WTC11 (cell line): Measurements from ENCODE around the gene SIM2. TPM values are rescaled to one million over a fixed set of nuclear protein-coding genes. Genes with fewer than 3 reads are reported as not detected.

Experiments
- ATAC-seq: fragments of 200-7000 bp; cut with Tn5 transposase; 2 replicates; pipeline ENCODE4 v1.10.0; 2021; ENCODE audit warnings: mild to moderate bottlenecking, moderate library complexity
- CTCF ChIA-PET: fragments of 300-600 bp; sonication (Branson Sonifier 250); formaldehyde crosslinking; loops from one replicate; lab custom pipeline; 2021; ENCODE audit warnings: antibody characterized with exemption; lab: Charles Lee
- POLR2A ChIA-PET: fragments of 350-600 bp; sonication (Branson Sonifier 250); formaldehyde crosslinking; loops from one replicate; lab custom pipeline; 2021; ENCODE audit warnings: antibody characterized with exemption; lab: Charles Lee
- DNase-seq: peaks from one replicate; pipeline ENCODE4 v3.0.0; 2021; ENCODE audit warnings: low spot score
- H3K27ac Mint-ChIP-seq: 2 replicates; pipeline ENCODE4 v1.8.0; 2021; ENCODE audit warnings: mixed read lengths
- H3K27me3 Mint-ChIP-seq: 2 replicates; pipeline ENCODE4 v1.8.0; 2021; ENCODE audit warnings: low read depth, mild to moderate bottlenecking, moderate library complexity, mixed read lengths
- H3K36me3 Mint-ChIP-seq: 2 replicates; pipeline ENCODE4 v1.8.0; 2021; ENCODE audit warnings: mixed read lengths
- H3K4me1 Mint-ChIP-seq: 2 replicates; pipeline ENCODE4 v1.8.0; 2022; ENCODE audit warnings: mixed read lengths
- H3K4me3 Mint-ChIP-seq: 2 replicates; pipeline ENCODE4 v1.8.0; 2021; ENCODE audit warnings: mild to moderate bottlenecking, moderate library complexity, mixed read lengths
- H3K9me3 Mint-ChIP-seq: 2 replicates; pipeline ENCODE4 v1.8.0; 2021; ENCODE audit warnings: mixed read lengths
- ATF1 ChIP-seq: sonication (generic); formaldehyde crosslinking; IDR thresholded peaks from 2 replicates; pipeline ENCODE4 v1.8.1; 2023; ENCODE audit warnings: mild to moderate bottlenecking, moderate library complexity, missing genetic modification reagents
- ATF6 ChIP-seq: sonication (generic); formaldehyde crosslinking; IDR thresholded peaks from 2 replicates; pipeline ENCODE4 v1.8.1; 2023; ENCODE audit warnings: mild to moderate bottlenecking, missing genetic modification reagents
- CDX4 ChIP-seq: fragments of 250-450 bp; sonication (Bioruptor Pico); IDR thresholded peaks from 2 replicates; pipeline ENCODE4 v1.9.0; 2021; ENCODE audit warnings: moderate library complexity, mild to moderate bottlenecking, inconsistent platforms, borderline replicate concordance
- CREB1 ChIP-seq: sonication (generic); formaldehyde crosslinking; IDR thresholded peaks from 2 replicates; pipeline ENCODE4 v1.8.0; 2023; ENCODE audit warnings: mild to moderate bottlenecking, missing genetic modification reagents
- ETV6 ChIP-seq: sonication (generic); formaldehyde crosslinking; IDR thresholded peaks from 2 replicates; pipeline ENCODE4 v1.8.1; 2022; ENCODE audit warnings: mild to moderate bottlenecking, missing genetic modification reagents
- FOXJ3 ChIP-seq: sonication (generic); formaldehyde crosslinking; IDR thresholded peaks from 2 replicates; pipeline ENCODE4 v1.9.0; 2021; ENCODE audit warnings: missing genetic modification reagents, mild to moderate bottlenecking, borderline replicate concordance
- GABPB1 ChIP-seq: sonication (generic); formaldehyde crosslinking; IDR thresholded peaks from 2 replicates; pipeline ENCODE4 v1.8.1; 2023; ENCODE audit warnings: mild to moderate bottlenecking, missing genetic modification reagents
- HMGA2 ChIP-seq: fragments of 250-450 bp; sonication (Bioruptor Pico); IDR thresholded peaks from 2 replicates; pipeline ENCODE4 v1.4.0; 2021; ENCODE audit warnings: mild to moderate bottlenecking, moderate library complexity
- MXD4 ChIP-seq: fragments of 250-450 bp; sonication (Bioruptor Pico); IDR thresholded peaks from 2 replicates; pipeline ENCODE4 v1.8.0; 2021; ENCODE audit warnings: mild to moderate bottlenecking, moderate library complexity, borderline replicate concordance
- PREB ChIP-seq: sonication (generic); formaldehyde crosslinking; IDR thresholded peaks from 2 replicates; pipeline ENCODE4 v1.8.1; 2022; ENCODE audit warnings: mild to moderate bottlenecking, missing genetic modification reagents, moderate library complexity, borderline replicate concordance
- RELA ChIP-seq: sonication (generic); formaldehyde crosslinking; IDR thresholded peaks from 2 replicates; pipeline ENCODE4 v1.8.1; 2022; ENCODE audit warnings: missing genetic modification reagents, mild to moderate bottlenecking, borderline replicate concordance
- SMAD4 ChIP-seq: sonication (generic); formaldehyde crosslinking; IDR thresholded peaks from 2 replicates; pipeline ENCODE4 v1.8.0; 2022; ENCODE audit warnings: mild to moderate bottlenecking, missing genetic modification reagents
- SP1 ChIP-seq: sonication (generic); formaldehyde crosslinking; conservative IDR thresholded peaks from 2 replicates; pipeline ENCODE4 v1.8.1; 2022; ENCODE audit warnings: missing genetic modification reagents
- ZMAT4 ChIP-seq: fragments of 250-450 bp; sonication (Bioruptor Pico); IDR thresholded peaks from 2 replicates; pipeline ENCODE4 v1.9.0; 2021; ENCODE audit warnings: mild to moderate bottlenecking
- ZNF232 ChIP-seq: sonication (generic); formaldehyde crosslinking; IDR thresholded peaks from 2 replicates; pipeline ENCODE4 v1.8.0; 2022; ENCODE audit warnings: mild to moderate bottlenecking, missing genetic modification reagents
- total RNA-seq: library from RNA; stranded (reverse); gene quantifications from 3 replicates; pipeline ENCODE4 v1.2.3, GENCODE V29; 2021
- TF ChIP-seq, protein P1 (sequence below): fragments of 250-450 bp; sonication (Bioruptor Pico); IDR thresholded peaks from 2 replicates; pipeline ENCODE4 v2.1.2; 2022; ENCODE audit warnings: mild to moderate bottlenecking, moderate library complexity
- TF ChIP-seq, protein P2 (sequence below): sonication (generic); formaldehyde crosslinking; IDR thresholded peaks from 2 replicates; pipeline ENCODE4 v1.8.1; 2022; ENCODE audit warnings: low read depth, mild to moderate bottlenecking, moderate library complexity, missing genetic modification reagents, borderline replicate concordance
- TF ChIP-seq, protein P3 (sequence below): sonication (generic); formaldehyde crosslinking; IDR thresholded peaks from 2 replicates; pipeline ENCODE4 v1.8.1; 2023; ENCODE audit warnings: mild to moderate bottlenecking, missing genetic modification reagents, moderate library complexity
- TF ChIP-seq, protein P4 (sequence below): fragments of 200-600 bp; IDR thresholded peaks from 2 replicates; pipeline ENCODE4 v1.8.0; 2022; ENCODE audit warnings: antibody characterized with exemption
- TF ChIP-seq, protein P5 (sequence below): sonication (generic); formaldehyde crosslinking; IDR thresholded peaks from 2 replicates; pipeline ENCODE4 v1.8.0; 2022; ENCODE audit warnings: mild to moderate bottlenecking, missing genetic modification reagents

SIM2 gene
- total RNA-seq, 1 experiment from 2014 or later = 0.17 TPM

GRCh38 chr21:36657999-36658398 is 40.9 kb upstream of the SIM2 start:
- no peak overlapping the region for H3K4me3 Mint-ChIP-seq
- no peak overlapping the region for H3K27ac Mint-ChIP-seq
- ATAC-seq (no peak), DNase-seq (no peak)
- ChIA-PET CTCF (interaction anchor here (0.5 to 1.3 kb wide), 5 partner anchors 11 to 128 kb away, joined by 3 to 11 read pairs (median 3); no protein-coding TSS in a partner anchor), POLR2A (no interaction called here)
- H3K4me1 Mint-ChIP-seq = peaks cover 3% of the 10 kb centered on the region
- H3K9me3 Mint-ChIP-seq = no peaks in the 10 kb centered on the region; the same call in 1 of the 2 replicates
- no peaks in the 10 kb centered on the region; the same call in 1 of the 2 replicates for H3K27me3 Mint-ChIP-seq
- TF ChIP-seq HMGA2 (CRISPR knock-in tag) = peak; percentile 98
- no peak for TF ChIP-seq CDX4 (CRISPR knock-in tag)
- H3K36me3 Mint-ChIP-seq = no peaks in the 10 kb centered on the region

- H3K4me3 Mint-ChIP-seq = no peak overlapping the region
- POLR2A ChIA-PET = interaction anchor here (1.1 kb wide), 1 partner anchor 11 kb away, joined by 3 read pairs; no protein-coding TSS in a partner anchor
- CTCF ChIA-PET = interaction anchor here (0.7 to 1.3 kb wide), 4 partner anchors 12 to 44 kb away, joined by 3 to 8 read pairs (median 4); partner anchors contain the start of gene SIM2
- no peak overlapping the region for H3K27ac Mint-ChIP-seq
- ATAC-seq (no peak), DNase-seq (no peak)
- peaks cover 3% of the 10 kb centered on the region for H3K27me3 Mint-ChIP-seq
- no peaks in the 10 kb centered on the region for H3K36me3 Mint-ChIP-seq
- no peaks in the 10 kb centered on the region; the same call in 1 of the 2 replicates for H3K9me3 Mint-ChIP-seq
- peaks cover 7% of the 10 kb centered on the region for H3K4me1 Mint-ChIP-seq
- TF ChIP-seq CREB1 (no peak), ATF1 (CRISPR knock-in tag) (no peak), SMAD4 (CRISPR knock-in tag) (no peak), FOXJ3 (CRISPR knock-in tag) (no peak), MXD4 (CRISPR knock-in tag) (no peak), ZMAT4 (CRISPR knock-in tag) (no peak), ETV6 (CRISPR knock-in tag) (no peak), PREB (CRISPR knock-in tag) (no peak), GABPB1 (no peak), RELA (no peak), ZNF232 (CRISPR knock-in tag) (no peak), ATF6 (CRISPR knock-in tag) (no peak), SP1 (CRISPR knock-in tag) (no peak)
- TF ChIP-seq, protein P1, sequence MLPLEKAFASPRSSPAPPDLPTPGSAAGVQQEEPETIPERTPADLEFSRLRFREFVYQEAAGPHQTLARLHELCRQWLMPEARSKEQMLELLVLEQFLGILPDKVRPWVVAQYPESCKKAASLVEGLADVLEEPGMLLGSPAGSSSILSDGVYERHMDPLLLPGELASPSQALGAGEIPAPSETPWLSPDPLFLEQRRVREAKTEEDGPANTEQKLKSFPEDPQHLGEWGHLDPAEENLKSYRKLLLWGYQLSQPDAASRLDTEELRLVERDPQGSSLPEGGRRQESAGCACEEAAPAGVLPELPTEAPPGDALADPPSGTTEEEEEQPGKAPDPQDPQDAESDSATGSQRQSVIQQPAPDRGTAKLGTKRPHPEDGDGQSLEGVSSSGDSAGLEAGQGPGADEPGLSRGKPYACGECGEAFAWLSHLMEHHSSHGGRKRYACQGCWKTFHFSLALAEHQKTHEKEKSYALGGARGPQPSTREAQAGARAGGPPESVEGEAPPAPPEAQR (CRISPR knock-in tag) = no peak
- TF ChIP-seq, protein P2, sequence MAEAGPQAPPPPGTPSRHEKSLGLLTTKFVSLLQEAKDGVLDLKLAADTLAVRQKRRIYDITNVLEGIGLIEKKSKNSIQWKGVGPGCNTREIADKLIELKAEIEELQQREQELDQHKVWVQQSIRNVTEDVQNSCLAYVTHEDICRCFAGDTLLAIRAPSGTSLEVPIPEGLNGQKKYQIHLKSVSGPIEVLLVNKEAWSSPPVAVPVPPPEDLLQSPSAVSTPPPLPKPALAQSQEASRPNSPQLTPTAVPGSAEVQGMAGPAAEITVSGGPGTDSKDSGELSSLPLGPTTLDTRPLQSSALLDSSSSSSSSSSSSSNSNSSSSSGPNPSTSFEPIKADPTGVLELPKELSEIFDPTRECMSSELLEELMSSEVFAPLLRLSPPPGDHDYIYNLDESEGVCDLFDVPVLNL (CRISPR knock-in tag) = no peak
- TF ChIP-seq, protein P3, sequence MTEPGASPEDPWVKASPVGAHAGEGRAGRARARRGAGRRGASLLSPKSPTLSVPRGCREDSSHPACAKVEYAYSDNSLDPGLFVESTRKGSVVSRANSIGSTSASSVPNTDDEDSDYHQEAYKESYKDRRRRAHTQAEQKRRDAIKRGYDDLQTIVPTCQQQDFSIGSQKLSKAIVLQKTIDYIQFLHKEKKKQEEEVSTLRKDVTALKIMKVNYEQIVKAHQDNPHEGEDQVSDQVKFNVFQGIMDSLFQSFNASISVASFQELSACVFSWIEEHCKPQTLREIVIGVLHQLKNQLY (CRISPR knock-in tag) = no peak
- TF ChIP-seq, protein P4, sequence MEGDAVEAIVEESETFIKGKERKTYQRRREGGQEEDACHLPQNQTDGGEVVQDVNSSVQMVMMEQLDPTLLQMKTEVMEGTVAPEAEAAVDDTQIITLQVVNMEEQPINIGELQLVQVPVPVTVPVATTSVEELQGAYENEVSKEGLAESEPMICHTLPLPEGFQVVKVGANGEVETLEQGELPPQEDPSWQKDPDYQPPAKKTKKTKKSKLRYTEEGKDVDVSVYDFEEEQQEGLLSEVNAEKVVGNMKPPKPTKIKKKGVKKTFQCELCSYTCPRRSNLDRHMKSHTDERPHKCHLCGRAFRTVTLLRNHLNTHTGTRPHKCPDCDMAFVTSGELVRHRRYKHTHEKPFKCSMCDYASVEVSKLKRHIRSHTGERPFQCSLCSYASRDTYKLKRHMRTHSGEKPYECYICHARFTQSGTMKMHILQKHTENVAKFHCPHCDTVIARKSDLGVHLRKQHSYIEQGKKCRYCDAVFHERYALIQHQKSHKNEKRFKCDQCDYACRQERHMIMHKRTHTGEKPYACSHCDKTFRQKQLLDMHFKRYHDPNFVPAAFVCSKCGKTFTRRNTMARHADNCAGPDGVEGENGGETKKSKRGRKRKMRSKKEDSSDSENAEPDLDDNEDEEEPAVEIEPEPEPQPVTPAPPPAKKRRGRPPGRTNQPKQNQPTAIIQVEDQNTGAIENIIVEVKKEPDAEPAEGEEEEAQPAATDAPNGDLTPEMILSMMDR = no peak
- TF ChIP-seq, protein P5, sequence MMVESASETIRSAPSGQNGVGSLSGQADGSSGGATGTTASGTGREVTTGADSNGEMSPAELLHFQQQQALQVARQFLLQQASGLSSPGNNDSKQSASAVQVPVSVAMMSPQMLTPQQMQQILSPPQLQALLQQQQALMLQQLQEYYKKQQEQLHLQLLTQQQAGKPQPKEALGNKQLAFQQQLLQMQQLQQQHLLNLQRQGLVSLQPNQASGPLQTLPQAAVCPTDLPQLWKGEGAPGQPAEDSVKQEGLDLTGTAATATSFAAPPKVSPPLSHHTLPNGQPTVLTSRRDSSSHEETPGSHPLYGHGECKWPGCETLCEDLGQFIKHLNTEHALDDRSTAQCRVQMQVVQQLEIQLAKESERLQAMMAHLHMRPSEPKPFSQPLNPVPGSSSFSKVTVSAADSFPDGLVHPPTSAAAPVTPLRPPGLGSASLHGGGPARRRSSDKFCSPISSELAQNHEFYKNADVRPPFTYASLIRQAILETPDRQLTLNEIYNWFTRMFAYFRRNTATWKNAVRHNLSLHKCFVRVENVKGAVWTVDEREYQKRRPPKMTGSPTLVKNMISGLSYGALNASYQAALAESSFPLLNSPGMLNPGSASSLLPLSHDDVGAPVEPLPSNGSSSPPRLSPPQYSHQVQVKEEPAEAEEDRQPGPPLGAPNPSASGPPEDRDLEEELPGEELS = no peak
Measured at GRCh38 chr21:36658926-36659325, 40.0 kb upstream of the SIM2 start.
